ENCODE results near the gene SPRED2. TPM values are rescaled to one million over a fixed set of nuclear protein-coding genes. Genes with fewer than 3 reads are reported as not detected.

The SPRED2 gene
- total RNA-seq, 1 donor from 2014 or later: 43.9 TPM

- intact Hi-C loops (cut with DNase I): no loop called here
Observed at GRCh38 chr2:65313954-65314256, 118.5 kb downstream of the SPRED2 start.

GRCh38 chr2:65313126-65313953 is 119.1 kb downstream of the SPRED2 start:
- H3K4me1 ChIP-seq: peaks cover 15% of the 10 kb centered on the region
- intact Hi-C loops (cut with DNase I): no loop called here
- peak overlapping the region; percentile 2 for H3K27ac ChIP-seq
- ATAC-seq (no peak), DNase-seq (no peak)
- no peaks in the 10 kb centered on the region for H3K27me3 ChIP-seq (ENCODE audit: low read depth)
- no peak overlapping the region for H3K4me3 ChIP-seq
- H3K36me3 ChIP-seq: peaks cover 49% of the 10 kb centered on the region
- peak; percentile 32 for TF ChIP-seq CTCF (IDR thresholded peaks at IDR 0.05)
- no peaks in the 10 kb centered on the region for H3K9me3 ChIP-seq

More at GRCh38 chr2:65313954-65314256, 118.5 kb downstream of the SPRED2 start:
- TF ChIP-seq CTCF (IDR thresholded peaks at IDR 0.05): no peak
- no peak for ATAC-seq
- Histone ChIP-seq H3K4me1 (peaks cover 12% of the 10 kb centered on the region), H3K27ac (no peak overlapping the region), H3K9me3 (no peaks in the 10 kb centered on the region), H3K27me3 (ENCODE audit: low read depth) (no peaks in the 10 kb centered on the region), H3K4me3 (no peak overlapping the region), H3K36me3 (peaks cover 49% of the 10 kb centered on the region)
- DNase-seq: no peak

- no peaks in the 10 kb centered on the region for H3K27me3 ChIP-seq (ENCODE audit: low read depth)
- H3K9me3 ChIP-seq: no peaks in the 10 kb centered on the region
- no peak for TF ChIP-seq CTCF (IDR thresholded peaks at IDR 0.05)
- ATAC-seq: no peak
- H3K36me3 ChIP-seq: peaks cover 46% of the 10 kb centered on the region
- intact Hi-C loops (cut with DNase I): no loop called here
- H3K4me3 ChIP-seq: no peak overlapping the region
- peaks cover 15% of the 10 kb centered on the region for H3K4me1 ChIP-seq
- no peak for DNase-seq
- H3K27ac ChIP-seq: no peak overlapping the region
Observed at GRCh38 chr2:65311596-65311995, 120.8 kb downstream of the SPRED2 start.

GRCh38 chr2:65311049-65311448 is 121.3 kb downstream of the SPRED2 start:
- TF ChIP-seq CTCF (IDR thresholded peaks at IDR 0.05): no peak
- ATAC-seq (no peak), DNase-seq (no peak)
- Histone ChIP-seq H3K9me3 (no peaks in the 10 kb centered on the region), H3K4me1 (peaks cover 15% of the 10 kb centered on the region), H3K27me3 (ENCODE audit: low read depth) (no peaks in the 10 kb centered on the region), H3K27ac (no peak overlapping the region), H3K4me3 (no peak overlapping the region), H3K36me3 (peaks cover 41% of the 10 kb centered on the region)
- intact Hi-C loops (cut with DNase I): no loop called here

GRCh38 chr2:65309699-65310098 is 122.7 kb downstream of the SPRED2 start:
- ATAC-seq (peak; percentile 69 to 80), DNase-seq (peak; percentile 70)
- intact Hi-C loops (cut with DNase I): no loop called here
- peaks cover 28% of the 10 kb centered on the region for H3K36me3 ChIP-seq
- H3K27ac ChIP-seq: peak overlapping the region; percentile 74
- H3K27me3 ChIP-seq (ENCODE audit: low read depth): no peaks in the 10 kb centered on the region
- H3K4me1 ChIP-seq: peaks cover 15% of the 10 kb centered on the region
- no peak for TF ChIP-seq CTCF (IDR thresholded peaks at IDR 0.05)
- no peaks in the 10 kb centered on the region for H3K9me3 ChIP-seq
- H3K4me3 ChIP-seq: no peak overlapping the region
